ENCODE measurements around the gene GORASP1. TPM values are rescaled to one million over a fixed set of nuclear protein-coding genes. Genes with fewer than 3 reads are reported as not detected.

Gene GORASP1
- total RNA-seq, 1 experiment from 2014 or later: 56.8 TPM

DNA sequence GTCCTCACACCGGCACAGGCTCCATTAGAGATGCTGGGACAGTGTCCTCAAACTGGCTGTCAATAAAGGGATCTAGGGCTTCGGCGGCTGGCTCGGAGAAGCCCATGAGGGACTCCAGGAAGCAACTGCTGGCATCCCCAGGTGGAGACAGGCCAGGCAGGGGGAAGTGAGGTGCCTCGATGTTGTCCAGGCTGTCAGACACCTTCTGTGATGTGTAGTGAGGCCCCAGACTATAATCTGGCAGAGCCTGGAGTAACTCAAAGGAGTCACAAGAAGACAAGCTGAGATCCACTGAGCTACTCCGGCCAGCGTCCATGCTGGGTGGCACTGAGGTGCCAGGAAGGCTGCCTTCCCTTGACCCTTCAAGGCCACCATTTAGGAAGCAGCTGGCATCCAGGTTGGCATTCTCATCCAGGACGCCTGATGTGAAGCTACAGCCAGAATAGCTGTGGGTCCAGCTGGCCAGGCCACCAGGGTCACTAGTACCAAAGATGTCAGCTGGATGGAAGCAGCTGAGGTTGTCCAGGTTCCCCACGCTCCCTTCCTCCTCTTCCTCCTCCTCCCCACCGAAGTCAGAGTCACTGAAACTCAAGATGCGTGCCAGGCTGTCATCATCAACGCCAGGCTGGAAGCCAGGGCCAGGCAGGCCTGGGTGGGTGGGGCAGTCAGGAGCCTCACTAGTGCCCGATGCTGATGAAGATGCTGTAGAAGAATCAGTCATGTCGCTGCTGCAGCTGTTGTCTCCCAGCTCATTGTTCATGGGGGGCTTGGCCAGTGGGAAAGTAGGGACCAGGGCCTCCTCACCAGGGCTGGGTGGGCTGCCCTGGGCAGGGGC, 35.8 kb upstream of the GORASP1 start:
- DNase-seq (ENCODE audit: low read depth, low spot score): no peak
- in situ Hi-C loops (cut with HindIII; ENCODE audit: low pct_unique_long_range_greater_than_20kb, low sequenced_read_pairs): no loop called here

DNA sequence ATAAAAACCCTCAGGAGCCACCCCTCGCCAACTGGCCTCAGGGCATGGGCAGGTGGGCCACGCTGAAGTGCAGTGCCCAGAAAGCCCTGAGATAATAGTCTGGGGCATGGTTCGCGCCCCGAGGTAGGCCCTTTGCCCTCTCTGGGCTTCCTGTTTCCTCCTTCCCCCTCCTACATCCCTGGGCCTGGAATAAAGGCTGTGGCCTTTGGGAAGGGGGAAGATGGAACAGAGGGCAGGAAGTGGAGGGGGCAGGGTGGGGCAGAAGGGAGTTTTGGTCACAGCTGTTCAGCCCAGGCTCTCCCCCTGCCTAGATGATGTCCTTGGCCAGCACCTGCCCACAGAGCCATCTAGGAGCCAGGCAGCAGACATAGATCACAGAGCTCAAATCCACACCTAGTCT, 34.6 kb upstream of the GORASP1 start:
- DNase-seq (ENCODE audit: low read depth, low spot score): no peak
- in situ Hi-C loops (cut with HindIII; ENCODE audit: low pct_unique_long_range_greater_than_20kb, low sequenced_read_pairs): no loop called here

DNA sequence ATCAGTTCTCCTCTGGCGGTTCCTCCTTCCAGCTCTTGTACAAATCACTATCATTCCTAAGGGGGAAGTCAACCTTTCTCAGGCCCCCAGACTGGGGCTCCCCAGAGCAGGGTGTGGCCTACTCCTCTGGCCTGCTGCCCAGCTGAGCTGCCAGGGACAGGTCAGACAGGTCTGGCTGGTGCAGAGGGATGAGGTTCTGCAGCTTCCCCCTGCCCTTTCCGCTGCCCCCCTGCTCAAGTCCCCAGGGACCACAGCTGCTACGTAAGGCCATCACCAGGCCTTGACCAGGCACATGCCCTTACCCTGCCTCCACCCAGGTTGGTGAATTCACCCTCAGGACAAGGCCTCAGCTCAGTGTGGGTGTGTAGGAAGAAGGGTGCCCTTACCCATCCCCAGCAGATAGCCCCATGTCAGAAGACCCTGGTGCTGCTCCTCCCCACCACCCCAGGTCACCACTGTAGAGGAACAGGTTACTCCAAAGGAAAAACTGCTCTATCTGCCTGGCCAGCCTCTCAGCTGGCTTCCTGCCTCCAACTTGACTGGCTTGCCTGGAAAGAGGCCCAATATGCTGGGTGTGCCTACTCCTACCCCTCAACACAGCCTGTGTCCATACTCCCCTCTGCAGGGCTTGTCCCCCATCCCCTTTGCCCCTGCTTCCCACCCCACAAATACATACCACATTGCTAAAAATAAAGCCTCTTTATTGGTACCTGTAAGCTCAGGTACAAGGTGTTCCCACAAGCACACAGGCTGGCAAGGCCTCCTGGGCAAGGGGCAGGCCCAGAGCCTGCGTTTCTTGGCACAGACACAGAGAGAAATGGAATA, 34.0 kb upstream of the GORASP1 start:
- in situ Hi-C loops (cut with HindIII; ENCODE audit: low pct_unique_long_range_greater_than_20kb, low sequenced_read_pairs): no loop called here
- DNase-seq (ENCODE audit: low read depth, low spot score): no peak

DNA sequence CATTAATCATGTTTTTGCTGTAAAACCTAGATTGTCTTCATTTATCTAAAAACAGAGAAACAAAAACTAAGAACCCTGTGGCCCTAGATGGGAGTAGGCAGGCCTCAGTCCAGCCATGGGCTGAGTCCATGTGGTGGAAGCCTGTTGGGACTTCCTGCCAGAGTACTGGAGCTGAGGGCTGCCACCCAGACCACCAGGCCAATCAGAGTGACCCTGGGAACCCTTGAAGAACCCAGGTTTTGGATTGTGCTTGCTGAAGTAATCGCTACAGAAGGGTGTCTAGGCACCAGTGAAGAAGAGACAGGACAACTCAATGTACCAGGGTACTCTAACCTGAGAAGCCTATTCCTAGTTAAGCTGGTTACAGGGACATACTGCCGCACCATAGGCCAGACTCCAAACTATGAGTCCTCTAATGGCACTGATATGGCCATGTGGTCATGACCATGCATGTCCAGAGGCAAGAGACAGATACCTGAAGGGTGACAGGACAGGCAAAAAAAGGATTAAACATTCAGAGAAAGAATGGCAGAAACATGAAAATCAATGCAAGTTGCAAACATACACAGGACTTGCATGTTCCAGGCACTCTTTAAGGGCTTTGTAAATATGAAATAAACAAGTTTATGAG, 33.0 kb upstream of the GORASP1 start:
- in situ Hi-C loops (cut with HindIII; ENCODE audit: low pct_unique_long_range_greater_than_20kb, low sequenced_read_pairs): no loop called here

DNA sequence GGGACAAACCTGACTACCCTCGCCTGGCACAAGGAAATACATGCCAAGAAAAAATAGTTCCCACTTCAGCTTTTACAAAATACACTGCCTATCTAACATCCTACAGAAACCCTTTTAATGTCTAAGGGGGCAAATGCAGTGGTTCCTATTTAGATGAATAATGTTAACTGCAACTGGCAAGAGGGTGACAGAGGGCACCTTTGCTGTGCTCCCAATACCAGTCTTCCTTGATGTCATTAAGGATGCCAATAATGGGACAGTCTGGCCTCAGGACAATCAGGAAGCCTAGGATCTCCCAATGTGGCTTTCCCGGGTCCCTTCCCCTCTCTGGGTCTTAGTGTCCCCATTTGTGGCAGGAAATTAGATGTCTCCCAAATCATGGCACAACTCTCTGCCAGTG, 32.0 kb upstream of the GORASP1 start:
- in situ Hi-C loops (cut with HindIII; ENCODE audit: low pct_unique_long_range_greater_than_20kb, low sequenced_read_pairs): no loop called here

More for the DNA sequence above, 33.0 kb upstream of the GORASP1 start:
- DNase-seq (ENCODE audit: low read depth, low spot score): no peak

DNA sequence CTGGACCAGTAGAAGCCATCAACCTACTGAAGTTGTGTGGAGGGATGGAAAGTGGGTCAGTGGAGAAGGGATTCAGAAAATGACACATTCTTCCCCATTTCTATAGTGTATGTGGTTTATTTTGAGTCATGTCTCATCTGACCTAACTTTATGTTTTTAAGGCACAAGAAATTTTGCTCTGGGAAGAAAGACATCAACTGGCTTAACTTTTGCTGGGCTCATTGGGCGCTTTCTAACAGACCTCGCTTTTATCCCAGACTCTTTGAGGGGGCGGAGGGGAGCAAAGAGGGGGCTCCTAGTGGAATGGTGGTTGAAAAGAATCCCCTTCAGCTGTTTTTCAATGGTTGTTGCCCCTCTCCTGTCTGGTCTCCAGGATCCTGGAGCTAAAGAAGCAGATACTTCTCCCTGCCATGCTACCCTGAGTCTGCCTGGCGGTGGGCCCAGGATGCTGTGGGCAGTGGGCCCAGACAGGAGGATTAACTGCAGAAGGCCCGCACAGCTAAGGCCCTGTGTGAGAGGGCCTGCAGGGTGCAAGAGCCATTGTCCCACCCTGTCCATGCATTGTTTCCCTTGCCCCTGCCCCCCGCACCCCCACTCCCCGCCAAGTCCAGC, 31.5 kb upstream of the GORASP1 start:
- in situ Hi-C loops (cut with HindIII; ENCODE audit: low pct_unique_long_range_greater_than_20kb, low sequenced_read_pairs): no loop called here
- no peak for DNase-seq (ENCODE audit: low read depth, low spot score)

More for the DNA sequence above, 32.0 kb upstream of the GORASP1 start:
- no peak for DNase-seq (ENCODE audit: low read depth, low spot score)

DNA sequence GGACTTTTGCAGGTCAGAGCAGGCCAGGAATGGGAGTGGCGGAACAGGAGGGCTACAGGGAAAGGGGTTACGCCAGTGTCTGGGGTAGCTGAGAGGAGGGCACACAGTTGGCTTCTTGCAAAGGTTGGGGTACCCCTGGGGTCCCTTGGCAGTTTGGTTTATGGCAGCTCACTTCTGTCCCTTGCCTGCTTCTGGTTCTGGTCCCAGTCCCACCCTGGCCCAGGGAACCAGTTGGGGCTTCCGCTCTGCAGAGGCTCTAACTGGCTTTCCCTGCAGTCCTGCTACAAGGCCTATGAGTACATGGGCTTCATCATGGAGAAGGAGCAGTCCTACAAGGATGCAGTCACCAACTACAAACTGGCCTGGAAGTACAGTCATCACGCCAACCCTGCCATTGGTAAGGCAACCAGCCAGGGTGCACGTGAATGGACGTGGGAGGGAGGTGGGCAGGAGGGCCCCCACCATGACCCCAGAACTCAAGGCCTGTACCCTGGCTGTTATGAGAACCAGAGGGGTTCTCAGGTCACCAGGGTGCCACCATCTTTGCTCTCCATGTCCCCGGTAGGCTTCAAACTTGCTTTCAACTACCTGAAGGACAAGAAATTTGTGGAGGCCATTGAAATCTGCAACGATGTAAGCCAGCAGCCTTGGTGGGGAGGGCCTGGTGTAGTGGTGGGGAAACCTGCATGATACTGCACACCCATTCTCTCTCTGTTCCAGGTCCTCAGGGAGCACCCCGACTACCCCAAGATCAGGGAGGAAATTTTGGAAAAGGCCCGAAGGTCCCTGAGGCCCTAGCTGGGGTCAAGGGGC, 30.8 kb upstream of the GORASP1 start:
- DNase-seq (ENCODE audit: low read depth, low spot score): no peak
- in situ Hi-C loops (cut with HindIII; ENCODE audit: low pct_unique_long_range_greater_than_20kb, low sequenced_read_pairs): no loop called here

DNA sequence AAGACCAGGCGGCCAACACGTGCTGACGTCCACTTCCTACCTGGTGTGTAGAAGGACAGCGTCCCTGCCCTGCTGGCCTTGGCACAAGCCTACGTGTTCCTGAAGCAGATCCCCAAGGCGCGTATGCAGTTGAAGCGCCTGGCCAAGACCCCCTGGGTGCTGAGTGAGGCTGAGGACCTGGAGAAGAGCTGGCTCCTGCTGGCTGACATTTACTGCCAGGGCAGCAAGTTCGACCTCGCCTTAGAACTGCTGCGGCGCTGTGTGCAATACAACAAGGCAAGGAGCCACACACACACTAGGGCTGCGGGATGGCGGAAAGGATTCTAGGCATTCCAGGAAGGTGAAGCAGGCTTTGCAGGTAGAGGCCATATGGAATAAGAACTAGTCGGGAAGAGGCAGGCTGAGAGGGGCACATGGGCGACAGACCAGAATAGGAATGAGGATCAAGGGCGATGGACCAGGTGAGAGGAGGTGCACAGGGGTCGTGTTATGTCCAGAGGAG, 30.1 kb upstream of the GORASP1 start:
- in situ Hi-C loops (cut with HindIII; ENCODE audit: low pct_unique_long_range_greater_than_20kb, low sequenced_read_pairs): no loop called here
- no peak for DNase-seq (ENCODE audit: low read depth, low spot score)

DNA sequence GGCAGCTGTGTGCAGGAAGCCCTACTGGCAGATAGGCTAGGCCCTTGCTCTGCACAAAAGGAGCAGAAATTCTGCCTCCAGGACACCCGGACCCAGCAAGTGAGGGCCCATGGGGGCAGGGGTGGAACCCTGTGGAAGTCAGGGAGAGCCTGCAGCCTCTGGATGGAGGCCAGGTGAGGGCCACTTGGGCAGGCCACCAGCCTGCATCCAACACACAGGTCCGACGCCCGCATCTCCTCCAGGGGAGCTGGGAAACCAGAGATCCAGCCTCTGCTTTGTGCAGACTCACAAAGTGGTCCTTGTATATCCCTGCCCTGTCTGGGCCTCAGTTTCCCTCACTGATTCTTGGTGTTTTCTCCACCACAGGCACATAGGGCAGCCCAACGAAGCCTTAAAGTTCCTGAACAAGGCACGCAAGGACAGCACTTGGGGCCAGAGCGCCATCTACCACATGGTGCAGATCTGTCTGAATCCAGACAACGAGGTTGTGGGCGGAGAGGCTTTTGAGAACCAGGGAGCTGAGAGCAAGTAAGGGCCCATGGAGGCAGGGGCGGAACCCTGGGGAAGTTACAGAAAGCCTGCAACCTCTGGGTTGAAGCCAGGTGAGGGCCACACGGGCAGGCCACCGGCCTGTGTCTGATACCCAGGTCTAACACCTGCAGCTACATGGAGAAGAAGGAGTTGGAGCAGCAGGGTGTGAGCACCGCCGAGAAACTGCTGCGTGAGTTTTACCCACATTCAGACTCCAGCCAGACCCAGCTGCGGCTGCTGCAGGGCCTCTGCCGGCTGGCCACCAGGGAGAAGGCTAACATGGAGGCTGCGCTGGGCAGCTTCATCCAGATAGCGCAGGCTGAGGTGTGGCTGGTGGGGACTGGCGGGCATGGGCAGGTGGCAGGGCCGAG, 29.4 kb upstream of the GORASP1 start:
- in situ Hi-C loops (cut with HindIII; ENCODE audit: low pct_unique_long_range_greater_than_20kb, low sequenced_read_pairs): no loop called here
- DNase-seq (ENCODE audit: low read depth, low spot score): no peak

DNA sequence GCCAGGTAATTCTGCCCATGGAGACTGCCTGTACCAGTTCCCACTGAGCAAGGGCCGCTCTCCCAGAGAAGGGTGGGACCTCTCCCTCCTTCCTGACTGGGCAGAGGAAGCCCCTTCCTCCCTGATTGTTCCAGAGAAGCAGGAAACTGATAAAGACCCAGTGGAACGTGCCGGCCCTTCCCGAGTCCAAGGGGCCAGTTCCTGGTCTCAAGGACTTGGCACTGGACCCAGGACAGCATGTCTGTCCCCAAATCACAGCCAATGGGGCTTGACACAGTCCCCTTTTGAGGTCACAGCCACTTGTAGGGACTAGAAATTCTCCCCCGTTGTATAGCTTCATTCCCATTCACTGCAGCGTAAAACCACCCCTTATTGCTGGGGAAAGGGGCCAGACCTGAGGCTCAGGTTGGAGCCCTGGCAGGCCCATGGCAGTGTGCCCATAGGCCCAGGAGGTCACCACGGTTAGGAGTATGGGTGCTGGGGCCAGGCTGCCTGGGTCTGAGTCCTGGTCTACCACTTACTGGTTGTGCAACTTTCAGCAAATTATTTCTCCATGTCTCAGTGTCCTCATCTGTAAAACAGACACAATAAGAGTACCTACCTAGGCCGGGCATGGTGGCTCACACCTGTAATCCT, 27.9 kb upstream of the GORASP1 start:
- DNase-seq (ENCODE audit: low read depth, low spot score): no peak
- in situ Hi-C loops (cut with HindIII; ENCODE audit: low pct_unique_long_range_greater_than_20kb, low sequenced_read_pairs): no loop called here

DNA sequence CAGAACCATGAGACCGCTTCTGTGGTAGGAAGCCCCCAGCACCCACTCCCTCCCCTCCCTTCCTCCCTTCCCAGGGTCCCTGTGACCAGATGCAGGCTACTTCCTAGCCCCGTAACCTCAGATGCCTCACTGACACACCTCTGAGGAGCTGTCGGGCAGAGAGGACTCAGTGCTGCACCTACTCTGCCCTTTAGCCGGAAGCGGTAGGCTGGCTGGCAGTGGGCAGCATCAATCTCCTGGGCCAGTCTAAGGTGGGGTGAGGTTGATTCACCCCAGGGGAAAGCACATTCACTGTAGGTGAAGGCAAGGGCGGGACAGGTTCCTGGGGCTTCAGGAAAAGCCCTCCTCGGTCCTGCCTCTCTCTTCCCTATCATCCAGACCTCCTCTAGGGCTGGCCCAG, 26.9 kb upstream of the GORASP1 start:
- no peak for DNase-seq (ENCODE audit: low read depth, low spot score)
- in situ Hi-C loops (cut with HindIII; ENCODE audit: low pct_unique_long_range_greater_than_20kb, low sequenced_read_pairs): no loop called here

DNA sequence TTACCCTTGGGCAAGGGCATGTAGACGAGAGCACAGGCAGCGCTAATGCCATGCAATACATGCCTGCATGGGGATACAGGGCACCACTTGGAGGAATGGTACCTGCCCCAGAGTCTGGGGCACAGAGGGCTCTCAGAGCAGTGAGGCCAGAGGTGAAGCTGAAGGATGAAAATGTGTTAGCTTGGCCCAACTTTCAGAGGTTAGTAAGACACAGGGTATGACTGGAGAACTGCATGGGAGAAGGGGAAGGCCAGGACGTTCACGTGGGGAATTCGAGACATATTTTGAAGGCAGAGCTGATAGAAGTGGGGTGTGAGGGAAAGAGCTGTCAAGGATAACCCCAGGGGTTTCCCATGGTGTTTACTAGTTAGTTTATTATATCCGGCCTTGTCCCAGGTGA, 26.4 kb upstream of the GORASP1 start:
- DNase-seq (ENCODE audit: low read depth, low spot score): no peak
- in situ Hi-C loops (cut with HindIII; ENCODE audit: low pct_unique_long_range_greater_than_20kb, low sequenced_read_pairs): no loop called here

DNA sequence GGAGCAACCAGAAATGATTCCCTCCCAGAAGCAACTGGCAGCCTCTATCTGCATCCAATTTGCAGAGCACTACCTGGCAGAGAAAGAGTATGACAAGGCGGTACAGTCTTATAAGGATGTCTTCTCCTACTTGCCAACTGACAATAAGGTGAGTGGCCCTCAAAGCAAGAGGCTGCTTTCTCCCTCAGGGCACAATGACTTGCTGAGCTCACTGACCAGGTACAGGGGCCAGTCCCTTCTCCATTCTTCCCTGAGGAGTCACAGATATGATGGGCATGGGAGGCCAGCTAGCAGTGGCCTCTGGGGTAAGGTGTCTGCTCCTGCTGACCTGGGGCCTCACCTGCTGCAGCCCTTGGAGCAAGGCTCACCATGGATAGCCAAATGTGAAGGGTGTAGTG, 25.7 kb upstream of the GORASP1 start:
- no peak for DNase-seq (ENCODE audit: low read depth, low spot score)
- in situ Hi-C loops (cut with HindIII; ENCODE audit: low pct_unique_long_range_greater_than_20kb, low sequenced_read_pairs): no loop called here

DNA sequence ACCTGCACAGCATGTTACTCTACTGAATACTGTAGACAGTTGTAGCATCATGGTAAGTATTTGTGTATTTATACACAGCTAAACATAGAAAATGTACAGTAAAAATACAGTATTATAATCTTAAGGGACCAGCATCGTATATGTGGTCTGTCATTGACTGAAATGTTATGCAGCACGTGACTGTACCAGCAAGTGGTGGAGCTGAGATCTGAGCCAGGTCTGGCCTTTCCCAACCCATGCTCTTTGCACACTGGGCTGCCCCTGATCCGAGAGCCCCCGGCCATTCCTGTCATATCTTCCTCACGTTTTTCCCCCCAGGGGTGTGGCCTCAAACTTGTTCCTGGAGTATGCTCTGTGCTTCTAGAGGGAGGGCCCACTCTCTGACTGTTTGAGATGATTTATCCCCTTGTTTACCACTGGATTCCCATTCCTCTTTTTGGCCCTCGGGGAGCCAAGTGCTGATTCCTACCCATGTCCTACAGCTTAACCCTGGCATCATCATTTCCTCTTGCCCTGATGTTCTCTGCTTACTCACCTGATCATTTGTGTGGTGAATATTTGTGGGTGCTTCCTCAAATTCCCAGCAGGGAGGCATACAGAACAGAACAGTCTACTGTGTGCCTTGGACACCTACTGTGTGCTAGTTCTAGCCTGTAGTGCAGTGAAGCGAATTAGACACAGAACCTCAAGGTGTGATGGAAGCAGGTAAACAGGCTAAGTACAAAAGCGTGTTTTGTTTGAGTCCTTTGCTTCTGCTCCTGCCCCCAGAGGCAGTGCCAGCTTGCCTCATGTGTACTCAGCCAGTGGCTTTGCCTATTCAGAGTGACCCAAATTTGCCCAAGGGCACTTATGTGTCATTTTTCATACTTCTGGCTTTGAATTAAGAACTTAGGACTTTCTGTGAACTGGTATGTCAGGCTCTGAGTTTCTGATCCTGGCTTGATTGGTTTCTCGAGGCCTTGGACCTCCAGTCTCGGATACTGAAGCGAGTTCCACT, 25.0 kb upstream of the GORASP1 start:
- no peak for DNase-seq (ENCODE audit: low read depth, low spot score)
- in situ Hi-C loops (cut with HindIII; ENCODE audit: low pct_unique_long_range_greater_than_20kb, low sequenced_read_pairs): no loop called here

Measured in SK-MEL-5 (cell line).